ENCODE measurements around the gene APOB.

The APOB gene

GRCh38 chr2:21019000-21019677 is 24.7 kb downstream of the APOB start:
- ATAC-seq: no peak

- no peak for ATAC-seq
Observed at GRCh38 chr2:21018290-21018689, 25.6 kb downstream of the APOB start.

GRCh38 chr2:21017748-21018276 is 26.1 kb downstream of the APOB start:
- ATAC-seq: no peak

- ATAC-seq: no peak
Observed at GRCh38 chr2:21015281-21015645, 28.6 kb downstream of the APOB start.

- no peak for ATAC-seq
Observed at GRCh38 chr2:21014364-21015280, 29.3 kb downstream of the APOB start.

- no peak for ATAC-seq
Observed at GRCh38 chr2:21013043-21013816, 30.6 kb downstream of the APOB start.

GRCh38 chr2:21012557-21012937 is 31.3 kb downstream of the APOB start:
- ATAC-seq: no peak

GRCh38 chr2:21011876-21012556 is 31.9 kb downstream of the APOB start:
- ATAC-seq: no peak

GRCh38 chr2:21011453-21011852 is 32.4 kb downstream of the APOB start:
- ATAC-seq: no peak

GRCh38 chr2:21010813-21011439 is 32.9 kb downstream of the APOB start:
- ATAC-seq: no peak

- no peak for ATAC-seq
Observed at GRCh38 chr2:21009662-21010225, 34.1 kb downstream of the APOB start.

- no peak for ATAC-seq
Observed at GRCh38 chr2:21008790-21009661, 34.8 kb downstream of the APOB start.

- ATAC-seq: no peak
Observed at GRCh38 chr2:21008014-21008789, 35.7 kb downstream of the APOB start.

- no peak for ATAC-seq
Observed at GRCh38 chr2:21007129-21008013, 36.5 kb downstream of the APOB start.

GRCh38 chr2:21006423-21007128 is 37.3 kb downstream of the APOB start:
- ATAC-seq: no peak

GRCh38 chr2:21005700-21006422 is 38.0 kb downstream of the APOB start:
- no peak for ATAC-seq

GRCh38 chr2:21005111-21005699 is 38.7 kb downstream of the APOB start:
- no peak for ATAC-seq

Measured in activated CD4-positive, CD25-positive, alpha-beta regulatory T cell treated with anti-CD3 and anti-CD28 coated beads, Interleukin-2, amount 50 U/mL, for 24 hours (primary cell).